ENCODE measurements around the gene LRBA. TPM values are rescaled to one million over a fixed set of nuclear protein-coding genes. Genes with fewer than 3 reads are reported as not detected.
A peak's percentile ranks its signal among the peaks of the same experiment; 100 is the strongest.
"Not testable (repeated sequence)": the region's sequence is repeated elsewhere in the genome, so short reads cannot be mapped to it uniquely, and the experiment has no call there.

The LRBA gene
- total and polyA plus RNA-seq, 4 donors = 11.8 to 149 (median 34.2) TPM

DNA sequence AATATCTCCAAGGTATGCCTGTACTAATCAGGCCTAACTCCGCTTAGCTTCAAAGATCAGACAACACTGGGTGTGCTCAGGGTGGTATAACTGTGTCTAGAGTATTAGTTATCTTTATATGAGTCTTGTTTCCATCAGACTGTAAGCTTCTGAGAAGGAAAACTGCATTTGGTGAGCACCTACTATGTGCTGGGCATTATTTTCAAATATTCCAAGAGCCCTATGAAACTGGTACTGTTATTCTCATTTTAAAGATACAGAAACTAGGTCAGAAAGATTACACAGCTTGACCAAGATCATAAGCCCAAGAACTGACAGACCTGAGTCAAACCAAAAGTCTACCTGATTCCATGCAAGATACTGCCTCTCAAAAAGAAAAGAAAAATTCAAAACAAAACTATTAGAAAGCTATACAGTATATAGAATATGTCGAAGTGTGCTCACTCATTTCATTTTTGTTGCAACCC, 44.4 kb downstream of the LRBA start:
- no peak for ATAC-seq (ENCODE audit: insufficient read depth, low FRiP score)
- no peaks in the 10 kb centered on the region for H3K36me3 ChIP-seq (ENCODE audit: control insufficient read depth in 4 of 4, insufficient read depth in 4 of 4, low read length in 4 of 4)
- no peaks in the 10 kb centered on the region for H3K27me3 ChIP-seq (ENCODE audit: control insufficient read depth in 3 of 3, insufficient read depth in 3 of 3, low read length in 2 of 3)
- TF ChIP-seq, protein P1, sequence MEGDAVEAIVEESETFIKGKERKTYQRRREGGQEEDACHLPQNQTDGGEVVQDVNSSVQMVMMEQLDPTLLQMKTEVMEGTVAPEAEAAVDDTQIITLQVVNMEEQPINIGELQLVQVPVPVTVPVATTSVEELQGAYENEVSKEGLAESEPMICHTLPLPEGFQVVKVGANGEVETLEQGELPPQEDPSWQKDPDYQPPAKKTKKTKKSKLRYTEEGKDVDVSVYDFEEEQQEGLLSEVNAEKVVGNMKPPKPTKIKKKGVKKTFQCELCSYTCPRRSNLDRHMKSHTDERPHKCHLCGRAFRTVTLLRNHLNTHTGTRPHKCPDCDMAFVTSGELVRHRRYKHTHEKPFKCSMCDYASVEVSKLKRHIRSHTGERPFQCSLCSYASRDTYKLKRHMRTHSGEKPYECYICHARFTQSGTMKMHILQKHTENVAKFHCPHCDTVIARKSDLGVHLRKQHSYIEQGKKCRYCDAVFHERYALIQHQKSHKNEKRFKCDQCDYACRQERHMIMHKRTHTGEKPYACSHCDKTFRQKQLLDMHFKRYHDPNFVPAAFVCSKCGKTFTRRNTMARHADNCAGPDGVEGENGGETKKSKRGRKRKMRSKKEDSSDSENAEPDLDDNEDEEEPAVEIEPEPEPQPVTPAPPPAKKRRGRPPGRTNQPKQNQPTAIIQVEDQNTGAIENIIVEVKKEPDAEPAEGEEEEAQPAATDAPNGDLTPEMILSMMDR (IDR thresholded peaks at IDR 0.05; ENCODE audit: control extremely low read depth, extremely low read depth) = no peak
- WGBS, 2 donors = 92% methylated on average over 2 of the region's 2 CpGs
- no peak overlapping the region for H3K27ac ChIP-seq (ENCODE audit: low read depth in 1 of 2, low read length in 1 of 2)
- H3K4me3 ChIP-seq = no peak overlapping the region
- no peak for DNase-seq
- no peaks in the 10 kb centered on the region for H3K9me3 ChIP-seq (ENCODE audit: control insufficient read depth in 4 of 4, insufficient read depth in 3 of 4, low read length in 3 of 4)
- H3K4me1 ChIP-seq (ENCODE audit: control insufficient read depth in 5 of 5, insufficient read depth in 5 of 5, low read length in 5 of 5) = peaks cover 0 to 10% (median 3%) of the 10 kb centered on the region in 5 donors
- no peak overlapping the region for H3K9ac ChIP-seq (ENCODE audit: insufficient read depth in 1 of 2, low read length in 2 of 2)

DNA sequence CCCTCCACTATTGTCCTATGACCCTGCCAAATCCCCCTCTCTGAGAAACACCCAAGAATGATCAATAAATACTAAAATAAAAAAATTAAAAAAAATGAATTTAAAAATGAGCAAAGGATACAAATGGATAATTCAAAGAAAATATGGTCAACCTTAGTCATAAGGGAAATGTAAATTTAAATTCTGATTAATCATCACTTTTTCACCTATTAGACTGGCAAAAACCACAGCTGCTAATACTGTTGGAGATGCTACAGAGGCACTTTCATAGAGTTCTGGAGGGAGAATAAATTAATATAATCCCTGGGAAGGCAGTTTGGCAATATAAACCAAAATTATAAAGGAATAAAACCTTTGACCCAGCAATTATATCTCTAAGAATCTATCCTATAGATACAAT, 50.3 kb downstream of the LRBA start:
- TF ChIP-seq, protein P1 (IDR thresholded peaks at IDR 0.05; ENCODE audit: control extremely low read depth, extremely low read depth) = no peak
- DNase-seq (no peak), ATAC-seq (ENCODE audit: insufficient read depth, low FRiP score) (no peak)
- Histone ChIP-seq H3K27me3 (ENCODE audit: control insufficient read depth in 3 of 3, insufficient read depth in 3 of 3, low read length in 2 of 3) (no peaks in the 10 kb centered on the region), H3K9me3 (ENCODE audit: control insufficient read depth in 4 of 4, insufficient read depth in 3 of 4, low read length in 3 of 4) (no peaks in the 10 kb centered on the region), H3K36me3 (ENCODE audit: control insufficient read depth in 4 of 4, insufficient read depth in 4 of 4, low read length in 4 of 4) (no peaks in the 10 kb centered on the region), H3K4me1 (ENCODE audit: control insufficient read depth in 5 of 5, insufficient read depth in 5 of 5, low read length in 5 of 5) (peaks cover 0 to 4% (median 0%) of the 10 kb centered on the region in 5 donors), H3K9ac (ENCODE audit: insufficient read depth in 1 of 2, low read length in 2 of 2) (no peak overlapping the region), H3K4me3 (no peak overlapping the region), H3K27ac (ENCODE audit: low read depth in 1 of 2, low read length in 1 of 2) (no peak overlapping the region)

DNA sequence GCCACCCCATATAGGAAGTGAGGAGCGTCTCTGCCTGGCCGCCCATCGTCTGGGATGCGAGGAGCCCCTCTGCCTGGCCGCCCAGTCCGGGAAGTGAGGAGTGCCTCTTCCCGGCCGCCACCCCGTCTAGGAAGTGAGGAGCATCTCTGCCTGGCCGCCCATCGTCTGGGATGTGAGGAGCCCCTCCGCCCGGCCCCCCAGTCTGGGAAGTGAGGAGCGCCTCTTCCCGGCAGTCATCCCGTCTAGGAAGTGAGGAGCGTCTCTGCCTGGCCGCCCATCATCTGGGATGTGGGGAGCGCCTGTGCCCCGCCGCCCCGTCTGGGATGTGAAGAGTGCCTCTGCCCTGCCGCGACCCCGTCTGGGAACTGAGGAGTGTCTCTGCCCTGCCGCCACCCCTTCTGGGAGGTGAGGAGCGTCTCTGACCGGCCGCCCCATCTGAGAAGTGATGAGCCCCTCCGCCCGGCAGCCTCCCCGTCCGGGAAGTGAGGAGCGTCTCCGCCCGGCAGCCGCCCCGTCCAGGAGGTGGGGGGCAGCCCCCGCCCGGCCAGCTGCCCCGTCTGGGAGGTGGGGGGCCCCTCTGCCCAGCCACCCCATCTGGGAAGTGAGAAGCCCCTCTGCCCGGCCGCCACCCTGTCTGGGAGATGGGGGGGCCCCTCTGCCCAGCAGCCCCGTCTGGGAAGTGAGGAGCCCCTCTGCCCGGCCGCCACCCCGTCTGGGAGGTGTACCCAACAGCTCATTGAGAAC, 51.3 kb downstream of the LRBA start:
- H3K27me3 ChIP-seq (ENCODE audit: control insufficient read depth in 3 of 3, insufficient read depth in 3 of 3, low read length in 2 of 3); H3K9me3 ChIP-seq (ENCODE audit: control insufficient read depth in 4 of 4, insufficient read depth in 3 of 4, low read length in 3 of 4); ATAC-seq (ENCODE audit: insufficient read depth, low FRiP score); H3K9ac ChIP-seq (ENCODE audit: insufficient read depth in 1 of 2, low read length in 2 of 2); H3K27ac ChIP-seq (ENCODE audit: low read depth in 1 of 2, low read length in 1 of 2); H3K4me3 ChIP-seq; H3K36me3 ChIP-seq (ENCODE audit: control insufficient read depth in 4 of 4, insufficient read depth in 4 of 4, low read length in 4 of 4); DNase-seq; H3K4me1 ChIP-seq (ENCODE audit: control insufficient read depth in 5 of 5, insufficient read depth in 5 of 5, low read length in 5 of 5): not testable (repeated sequence)
- 95 to 97% methylated on average over 43 to 47 of the region's 47 CpGs for WGBS, 2 donors

DNA sequence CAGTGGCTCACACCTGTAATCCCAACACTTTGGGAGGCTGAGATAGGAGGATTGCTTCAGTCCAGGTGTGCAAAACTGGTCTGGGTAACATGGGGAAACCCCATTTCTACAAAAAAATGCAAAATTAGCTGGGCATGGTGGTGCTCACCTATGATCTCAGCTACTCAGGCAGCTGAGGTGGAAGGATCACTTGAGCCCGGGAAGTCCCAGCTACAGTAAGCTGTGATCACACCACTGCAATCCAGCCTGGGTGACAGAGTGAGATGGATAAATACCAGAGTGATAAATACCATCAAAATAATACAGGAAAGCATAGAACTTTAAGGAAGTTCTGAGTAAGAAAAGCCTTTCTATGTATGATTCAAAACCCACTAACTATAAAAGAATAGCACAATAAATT, 52.8 kb downstream of the LRBA start:
- peaks cover 0 to 4% (median 0%) of the 10 kb centered on the region in 4 donors for H3K9me3 ChIP-seq (ENCODE audit: control insufficient read depth in 4 of 4, insufficient read depth in 3 of 4, low read length in 3 of 4)
- H3K27ac ChIP-seq (ENCODE audit: low read depth in 1 of 2, low read length in 1 of 2) = no peak overlapping the region
- H3K36me3 ChIP-seq (ENCODE audit: control insufficient read depth in 4 of 4, insufficient read depth in 4 of 4, low read length in 4 of 4) = no peaks in the 10 kb centered on the region
- WGBS, 2 donors = 57 to 86% methylated on average over 1 of the region's 1 CpG
- H3K4me3 ChIP-seq = no peak overlapping the region
- peaks cover 0 to 1% (median 0%) of the 10 kb centered on the region in 5 donors for H3K4me1 ChIP-seq (ENCODE audit: control insufficient read depth in 5 of 5, insufficient read depth in 5 of 5, low read length in 5 of 5)
- no peaks in the 10 kb centered on the region for H3K27me3 ChIP-seq (ENCODE audit: control insufficient read depth in 3 of 3, insufficient read depth in 3 of 3, low read length in 2 of 3)
- TF ChIP-seq, protein P1 (IDR thresholded peaks at IDR 0.05; ENCODE audit: control extremely low read depth, extremely low read depth) = no peak
- peak; percentile 41 for ATAC-seq (ENCODE audit: insufficient read depth, low FRiP score)
- DNase-seq = no peak
- H3K9ac ChIP-seq (ENCODE audit: insufficient read depth in 1 of 2, low read length in 2 of 2) = no peak overlapping the region
